ENCODE measurements around the gene NUP214.
"Not testable (repeated sequence)": the region's sequence is repeated elsewhere in the genome, so short reads cannot be mapped to it uniquely, and the experiment has no call there.

The NUP214 gene

GRCh38 chr9:131240047-131240921 is 114.9 kb downstream of the NUP214 start:
- no peak for DNase-seq
- Histone ChIP-seq H3K36me3 (replicated peaks) (peaks cover 3% of the 10 kb centered on the region), H3K4me3 (ENCODE audit: low read depth, low read length) (no peak overlapping the region), H3K27me3 (replicated peaks) (no peaks in the 10 kb centered on the region), H3K27ac (no peak overlapping the region)
- no peak for TF ChIP-seq CTCF (IDR thresholded peaks at IDR 0.05; ENCODE audit: low read depth, low read length, missing control alignments)
- in situ Hi-C loops (cut with HindIII; ENCODE audit: low pct_ligation_motif_present, low sequenced_read_pairs) = no loop called here

GRCh38 chr9:131244331-131244730 is 118.9 kb downstream of the NUP214 start:
- in situ Hi-C loops (cut with HindIII; ENCODE audit: low pct_ligation_motif_present, low sequenced_read_pairs); H3K4me3 ChIP-seq (ENCODE audit: low read depth, low read length); H3K36me3 ChIP-seq (replicated peaks); DNase-seq; H3K27me3 ChIP-seq (replicated peaks); H3K27ac ChIP-seq: not testable (repeated sequence)

GRCh38 chr9:131246618-131247017 is 121.2 kb downstream of the NUP214 start:
- TF ChIP-seq CTCF (IDR thresholded peaks at IDR 0.05; ENCODE audit: low read depth, low read length, missing control alignments) = no peak

GRCh38 chr9:131252120-131252519 is 126.7 kb downstream of the NUP214 start:
- no peak overlapping the region for H3K27ac ChIP-seq
- DNase-seq = no peak
- no peak overlapping the region for H3K4me3 ChIP-seq (ENCODE audit: low read depth, low read length)
- in situ Hi-C loops (cut with HindIII; ENCODE audit: low pct_ligation_motif_present, low sequenced_read_pairs) = no loop called here
- TF ChIP-seq CTCF (IDR thresholded peaks at IDR 0.05; ENCODE audit: low read depth, low read length, missing control alignments) = no peak
- no peaks in the 10 kb centered on the region for H3K36me3 ChIP-seq (replicated peaks)
- H3K27me3 ChIP-seq (replicated peaks) = peaks cover 1% of the 10 kb centered on the region

More at GRCh38 chr9:131246618-131247017, 121.2 kb downstream of the NUP214 start:
- Histone ChIP-seq H3K27me3 (replicated peaks) (peaks cover 1% of the 10 kb centered on the region), H3K27ac (no peak overlapping the region), H3K4me3 (ENCODE audit: low read depth, low read length) (no peak overlapping the region), H3K36me3 (replicated peaks) (no peaks in the 10 kb centered on the region)
- in situ Hi-C loops (cut with HindIII; ENCODE audit: low pct_ligation_motif_present, low sequenced_read_pairs) = no loop called here
- no peak for DNase-seq

GRCh38 chr9:131253891-131254491 is 128.6 kb downstream of the NUP214 start:
- H3K4me3 ChIP-seq (ENCODE audit: low read depth, low read length) = no peak overlapping the region
- H3K27me3 ChIP-seq (replicated peaks) = no peaks in the 10 kb centered on the region
- H3K36me3 ChIP-seq (replicated peaks) = no peaks in the 10 kb centered on the region
- TF ChIP-seq CTCF (IDR thresholded peaks at IDR 0.05; ENCODE audit: low read depth, low read length, missing control alignments) = no peak
- no peak overlapping the region for H3K27ac ChIP-seq
- in situ Hi-C loops (cut with HindIII; ENCODE audit: low pct_ligation_motif_present, low sequenced_read_pairs) = no loop called here
- DNase-seq = peak; percentile 45

GRCh38 chr9:131254626-131255025 is 129.2 kb downstream of the NUP214 start:
- no peak for DNase-seq
- no peak for TF ChIP-seq CTCF (IDR thresholded peaks at IDR 0.05; ENCODE audit: low read depth, low read length, missing control alignments)
- H3K27me3 ChIP-seq (replicated peaks) = no peaks in the 10 kb centered on the region
- no peak overlapping the region for H3K27ac ChIP-seq
- in situ Hi-C loops (cut with HindIII; ENCODE audit: low pct_ligation_motif_present, low sequenced_read_pairs) = no loop called here
- no peak overlapping the region for H3K4me3 ChIP-seq (ENCODE audit: low read depth, low read length)
- H3K36me3 ChIP-seq (replicated peaks) = no peaks in the 10 kb centered on the region
